HK-2 (cell line): Measurements from ENCODE around the gene ZNRF3.
"Not testable (repeated sequence)": the region's sequence is repeated elsewhere in the genome, so short reads cannot be mapped to it uniquely, and the experiment has no call there.

Source experiments
- DNase-seq: peaks from one replicate; pipeline ENCODE4 v3.0.0-alpha.2; 2018; ENCODE audit not compliant: unreplicated experiment

ZNRF3 gene

DNA sequence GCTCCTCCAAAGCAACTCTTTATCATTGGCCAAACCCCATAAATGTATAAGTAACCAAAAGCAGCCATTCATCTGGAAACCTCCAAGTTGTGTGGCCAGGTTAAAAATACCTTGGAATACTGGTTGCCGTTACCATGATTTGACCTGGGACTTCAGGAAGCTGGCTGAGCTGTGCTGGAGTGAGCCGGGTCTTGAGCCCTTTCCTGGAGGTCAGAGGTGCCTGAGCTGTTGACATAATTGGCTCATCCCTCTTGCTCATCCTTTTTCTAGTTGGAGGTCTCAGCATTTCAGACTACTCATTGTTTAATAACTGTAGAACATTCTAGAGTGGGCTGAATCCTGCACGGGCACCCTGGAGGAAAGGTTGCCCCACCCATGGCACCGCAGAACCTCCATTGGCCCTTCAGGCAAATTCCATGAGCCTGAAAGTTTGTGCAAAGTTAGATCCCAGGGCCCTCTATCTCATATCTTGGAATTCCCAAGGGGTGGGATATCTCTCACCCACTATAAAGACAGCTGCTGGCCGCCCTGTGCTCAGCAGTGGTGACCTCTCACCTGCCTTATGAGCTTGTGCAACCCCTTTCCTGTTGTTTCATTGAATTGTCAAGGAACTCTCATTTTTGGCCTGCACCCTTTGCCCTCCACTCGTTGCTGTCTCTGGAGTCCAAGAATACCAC, 101.2 kb downstream of the ZNRF3 start:
- DNase-seq, result no peak

DNA sequence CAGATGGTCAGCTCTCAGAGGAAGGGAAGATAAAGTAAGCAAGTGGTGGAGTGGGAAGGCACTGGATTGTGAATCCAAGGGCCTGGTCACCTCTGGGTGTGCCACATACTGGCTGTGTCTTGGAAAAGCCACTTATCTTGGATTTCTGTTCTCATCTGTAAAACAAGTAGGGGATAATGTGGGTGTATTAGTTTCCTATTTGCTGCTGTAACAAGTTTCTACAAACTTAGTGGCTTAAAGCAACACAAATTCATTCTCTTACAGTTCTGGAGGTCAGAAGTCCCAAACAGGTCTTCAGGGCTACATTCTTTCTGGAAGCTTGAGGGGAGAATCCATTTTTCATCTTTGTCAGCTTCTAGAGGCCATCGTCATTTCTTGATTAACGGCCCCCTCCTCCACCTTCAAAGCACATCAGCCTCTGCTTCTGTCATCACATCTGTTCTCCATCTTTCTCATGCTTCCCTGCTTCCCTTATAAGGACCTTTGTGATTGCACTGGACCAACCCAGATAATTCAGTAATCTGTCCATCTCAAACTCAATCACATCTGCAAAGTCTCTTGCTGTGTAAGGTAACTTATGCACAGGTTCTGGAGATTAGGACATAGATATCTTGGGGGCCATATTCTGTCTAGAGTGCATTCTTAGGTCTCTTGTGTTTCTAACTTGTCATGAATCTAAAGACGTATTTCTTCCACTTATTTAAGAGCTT, 102.4 kb downstream of the ZNRF3 start:
- DNase-seq, result no peak

DNA sequence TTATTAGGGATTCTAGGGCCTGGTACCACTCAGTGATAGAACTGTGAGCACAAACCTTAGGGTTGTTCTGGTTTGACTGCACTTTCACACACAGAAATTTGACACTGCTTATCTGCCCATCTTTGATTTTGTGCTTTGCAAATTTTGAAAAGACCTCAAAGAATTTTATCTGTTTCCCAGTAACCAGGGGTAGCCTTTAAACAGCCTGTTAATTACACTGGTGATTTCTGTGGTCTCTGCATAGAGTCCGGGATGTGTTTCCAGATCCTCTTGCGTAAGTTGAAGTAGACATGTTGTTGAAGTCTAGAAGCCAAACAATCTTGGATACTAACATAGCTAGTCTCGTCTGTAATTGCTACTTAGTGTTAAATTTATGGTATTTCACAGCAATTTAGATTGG, 103.0 kb downstream of the ZNRF3 start:
- DNase-seq, result no peak

DNA sequence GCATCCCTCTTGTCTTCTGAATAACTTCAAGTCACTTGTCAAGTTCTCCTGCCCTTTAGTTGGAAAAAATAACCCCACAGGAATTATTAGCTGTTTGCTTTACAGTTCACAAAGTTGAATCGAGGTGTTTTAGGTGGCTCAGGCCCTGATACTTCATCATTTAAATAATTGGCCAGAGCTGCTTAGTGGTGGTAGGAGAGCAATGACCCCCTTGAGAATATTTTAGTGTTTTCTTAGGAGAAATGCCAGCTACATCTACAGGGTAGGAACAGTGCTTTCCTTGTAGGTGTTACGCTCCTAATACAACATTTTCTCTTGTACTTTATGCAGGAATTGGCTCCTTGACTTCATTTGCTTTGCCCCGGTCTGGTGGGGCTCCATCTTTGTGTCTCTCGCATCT, 105.1 kb downstream of the ZNRF3 start:
- DNase-seq, result no peak

DNA sequence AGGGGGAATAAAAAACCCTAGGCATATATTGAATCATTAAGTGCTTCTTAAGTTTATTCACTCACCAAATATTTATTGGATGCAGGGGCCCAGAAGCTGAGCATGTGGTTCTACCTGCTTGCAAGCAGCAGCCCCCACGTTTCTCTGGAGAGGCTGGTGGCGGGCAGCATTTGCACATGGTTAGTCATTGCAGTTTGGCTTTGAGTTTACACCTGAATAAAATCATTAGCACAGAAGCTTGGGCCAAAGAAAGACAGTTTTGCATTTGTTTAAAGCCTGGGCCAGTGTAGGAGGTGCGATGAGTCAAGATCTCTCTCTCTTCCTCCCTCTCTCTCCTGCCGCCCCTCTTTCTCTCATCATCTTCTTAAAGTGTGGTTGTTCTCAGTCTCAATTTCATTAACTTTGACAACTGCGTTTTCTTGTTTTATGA, 105.7 kb downstream of the ZNRF3 start:
- no peak for DNase-seq

DNA sequence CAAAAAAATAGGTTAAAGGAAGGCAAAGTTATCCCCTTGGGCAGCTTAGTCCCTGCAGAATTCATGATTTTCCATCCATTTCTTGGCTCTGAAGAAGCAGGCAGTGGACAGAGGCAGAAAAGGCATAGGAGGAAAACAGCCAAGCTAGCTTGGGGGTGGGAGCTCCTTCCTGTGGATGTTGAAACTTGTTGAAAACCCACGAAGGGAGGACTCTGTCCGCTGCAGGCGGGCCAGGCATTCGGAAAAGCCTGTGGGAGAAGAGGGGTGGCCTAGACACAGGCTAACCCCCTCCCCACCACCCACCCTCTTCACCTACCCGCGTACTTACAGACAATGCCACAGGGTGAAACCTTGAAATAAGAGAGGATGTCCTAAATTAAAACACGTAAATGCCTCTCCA, 106.1 kb downstream of the ZNRF3 start:
- no peak for DNase-seq

DNA sequence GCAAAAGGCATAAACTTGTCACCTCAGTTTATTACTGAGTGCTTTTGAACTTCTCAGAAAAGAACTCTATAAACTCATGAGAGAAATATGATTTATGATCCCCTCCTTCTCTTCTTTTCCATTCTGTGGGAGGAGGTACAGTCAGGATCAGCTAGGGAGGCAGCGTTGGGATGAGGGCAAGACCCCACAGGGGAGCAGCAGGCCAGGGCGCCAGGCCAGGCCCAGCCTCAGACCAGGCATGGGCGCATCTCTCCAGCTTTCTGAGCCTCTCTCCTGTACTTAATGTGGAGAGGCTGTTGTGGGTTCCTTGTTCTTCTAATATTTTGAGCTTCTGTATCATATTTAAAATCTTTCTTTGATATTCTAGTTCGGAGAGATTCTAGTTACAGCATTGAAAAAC, 106.5 kb downstream of the ZNRF3 start:
- no peak for DNase-seq

DNA sequence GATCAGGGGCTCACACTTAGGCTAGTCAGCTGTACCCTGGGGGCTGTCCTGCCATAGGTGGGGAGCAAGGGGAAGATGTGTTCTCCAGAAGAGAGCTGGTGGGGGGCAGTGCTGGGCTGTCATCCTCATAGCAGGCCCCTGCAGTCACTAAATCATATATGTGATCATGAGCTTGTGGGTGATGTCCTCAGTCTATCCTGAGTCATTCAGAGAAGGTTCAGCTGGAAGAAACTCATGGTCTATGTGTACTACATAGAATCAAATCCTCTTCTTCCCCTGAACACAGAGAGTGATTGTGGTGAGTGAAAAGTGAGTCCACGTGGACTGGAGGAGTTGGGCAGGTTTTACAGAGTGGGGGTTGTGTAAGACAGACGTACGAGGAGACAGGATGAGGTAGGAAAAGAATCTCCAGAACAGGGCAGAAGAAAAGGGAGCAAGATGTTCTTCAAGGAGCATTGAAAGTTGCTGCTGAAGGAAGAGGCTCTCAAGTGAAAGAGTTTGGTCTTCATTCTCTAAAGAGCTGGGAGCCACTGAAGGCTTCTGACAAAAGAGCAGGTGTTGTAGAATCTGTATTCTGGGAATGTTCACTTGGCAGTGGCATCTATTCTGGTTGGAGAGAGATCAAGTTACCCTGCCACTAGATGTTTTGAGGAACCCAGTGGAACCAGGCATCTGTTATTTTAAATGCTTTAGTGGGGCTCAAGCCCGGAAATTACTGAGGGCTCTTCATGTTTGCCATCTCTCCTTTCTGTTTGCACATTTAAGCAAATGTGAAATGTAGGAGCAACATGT, 109.4 kb downstream of the ZNRF3 start:
- DNase-seq, result no peak

DNA sequence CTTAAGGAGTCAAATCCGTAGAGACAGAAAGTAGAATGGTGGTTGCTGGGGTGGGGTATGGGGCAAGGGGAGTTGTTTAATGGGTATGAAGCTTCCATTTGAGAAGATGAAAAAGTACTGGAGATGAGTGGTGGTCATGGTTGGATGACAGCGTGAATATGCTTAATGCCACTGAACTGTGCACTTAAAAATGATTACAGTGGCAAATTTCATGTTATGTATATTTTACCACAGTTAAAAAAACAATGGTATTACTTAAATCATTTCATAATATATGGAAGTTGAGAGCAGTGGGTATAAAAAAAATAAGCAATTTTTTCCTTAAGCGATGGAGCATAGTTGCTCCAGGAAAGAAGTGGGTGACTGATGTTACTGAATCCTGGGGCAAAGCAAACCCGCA, 111.2 kb downstream of the ZNRF3 start:
- no peak for DNase-seq

DNA sequence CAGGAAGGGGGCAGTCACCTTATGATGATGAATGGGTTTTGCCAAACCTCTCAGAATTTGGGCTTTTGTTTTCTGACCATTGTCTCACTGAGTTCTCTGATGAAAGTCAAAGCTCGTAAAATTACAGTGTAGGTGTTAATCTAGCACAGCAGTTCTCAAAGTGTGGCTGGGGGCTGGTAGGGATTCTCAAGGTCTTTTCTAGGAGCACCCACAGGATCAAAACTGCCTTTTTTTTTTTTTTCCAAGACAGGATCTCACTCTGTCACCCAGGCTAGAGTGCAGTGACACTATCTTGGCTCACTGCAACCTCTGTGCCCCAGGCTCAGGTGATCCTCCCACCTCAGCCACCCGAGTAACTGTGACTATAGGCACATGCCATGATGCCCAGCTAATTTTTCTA, 112.2 kb downstream of the ZNRF3 start:
- no peak for DNase-seq

DNA sequence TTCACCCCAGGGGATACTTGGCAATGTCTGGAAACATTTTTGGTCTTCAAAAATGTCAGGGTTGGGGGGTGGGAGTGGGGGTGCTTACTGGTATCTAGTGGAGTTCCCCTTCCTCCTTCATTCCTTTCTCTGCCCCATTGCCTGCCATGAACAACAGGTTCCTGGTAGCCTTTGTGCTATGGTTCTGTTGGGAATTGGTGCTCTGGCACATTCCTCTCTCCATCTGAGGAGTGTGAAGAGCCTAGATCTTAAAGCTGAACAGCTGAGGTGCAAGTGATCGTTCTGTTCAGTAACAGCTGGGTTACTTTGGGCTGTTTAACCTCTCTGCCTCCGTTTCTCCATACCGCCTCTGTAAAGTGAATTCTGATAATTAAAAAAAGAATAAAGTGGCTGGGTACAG, 114.0 kb downstream of the ZNRF3 start:
- DNase-seq, result no peak

DNA sequence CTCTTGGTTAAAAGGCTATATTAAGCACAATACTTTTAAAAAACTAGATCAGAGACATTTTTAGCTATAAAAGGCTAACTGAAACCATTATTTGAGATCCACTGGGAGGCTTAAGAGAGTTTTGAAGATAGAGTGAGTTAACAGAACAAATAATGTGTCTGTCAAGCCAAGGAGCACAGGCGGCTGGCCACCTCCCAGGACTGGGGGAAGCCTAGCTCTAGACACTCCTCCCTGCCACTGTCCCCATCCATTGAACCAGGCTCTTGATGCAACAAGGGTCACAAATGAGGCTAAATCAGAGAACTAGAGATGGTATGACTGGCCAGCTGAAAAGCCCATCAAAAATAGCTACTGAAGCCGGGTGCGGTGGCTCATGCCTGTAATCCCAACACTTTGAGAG, 115.3 kb downstream of the ZNRF3 start:
- no peak for DNase-seq

DNA sequence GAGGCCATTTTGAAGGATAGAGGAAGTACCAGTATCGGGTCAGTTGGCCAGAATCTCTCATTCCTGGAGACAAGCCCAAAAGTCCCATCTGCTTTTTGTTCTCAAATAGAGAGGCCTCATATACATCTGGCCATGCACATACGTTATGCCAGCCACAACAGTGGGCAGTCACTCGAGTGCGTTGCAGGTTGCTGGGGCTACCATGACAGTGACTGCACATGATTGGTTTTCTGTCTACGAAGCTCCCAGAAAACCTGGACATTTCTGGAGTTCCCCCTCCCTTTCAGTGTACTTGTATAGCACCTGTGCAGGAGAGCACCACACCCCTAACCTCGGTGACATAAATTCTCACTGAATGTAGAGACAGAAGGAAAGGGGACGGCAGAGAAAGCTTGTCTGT, 116.1 kb downstream of the ZNRF3 start:
- no peak for DNase-seq

DNA sequence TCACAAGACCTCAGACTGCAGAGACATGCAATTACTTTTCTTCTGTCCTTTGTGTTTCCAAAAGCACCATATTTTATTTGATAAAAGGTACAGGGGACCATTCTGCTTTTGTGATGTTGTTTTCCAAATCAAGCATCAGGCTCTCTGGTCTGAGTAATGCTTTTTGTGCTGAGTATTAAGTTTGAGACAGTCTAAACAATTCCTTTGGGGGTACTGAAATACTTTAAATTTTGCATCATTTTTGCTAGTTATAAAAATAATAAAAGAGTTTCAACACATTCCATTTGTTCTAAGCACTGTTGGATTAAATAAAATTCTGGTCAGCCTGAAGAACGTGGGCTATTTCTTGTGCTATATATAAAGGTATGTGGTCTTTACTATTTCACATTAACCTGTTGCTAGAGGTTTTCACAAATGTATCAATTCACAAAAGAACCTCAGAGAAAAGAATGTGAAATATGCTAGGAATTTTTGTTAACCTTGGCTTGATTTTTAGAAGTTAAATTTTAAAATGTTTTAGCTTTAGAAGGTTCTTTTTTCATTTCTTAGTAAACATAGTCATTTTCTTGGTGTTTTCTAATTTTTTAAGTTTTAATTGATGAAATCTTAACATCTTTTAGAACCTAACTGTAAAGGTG, 116.7 kb downstream of the ZNRF3 start:
- DNase-seq, result no peak

DNA sequence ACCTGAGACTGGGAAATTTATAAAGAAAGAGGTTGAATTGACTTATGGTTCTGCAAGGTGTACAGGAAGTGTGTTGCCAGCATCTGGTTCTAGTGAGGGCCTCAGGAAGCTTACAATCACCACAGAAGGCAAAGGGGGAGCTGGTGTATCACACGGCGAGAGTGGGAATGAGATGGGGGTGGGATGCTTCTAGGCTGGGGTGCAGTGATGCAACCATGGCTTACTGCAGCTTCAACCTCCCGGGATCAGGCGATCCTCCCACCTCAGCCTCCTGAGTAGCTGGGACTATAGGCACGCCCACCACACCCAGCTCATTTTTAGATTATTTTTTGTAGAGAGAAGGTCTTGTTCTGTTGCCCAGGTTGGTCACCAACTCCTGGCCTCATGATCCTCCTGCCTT, 117.3 kb downstream of the ZNRF3 start:
- no peak for DNase-seq

DNA sequence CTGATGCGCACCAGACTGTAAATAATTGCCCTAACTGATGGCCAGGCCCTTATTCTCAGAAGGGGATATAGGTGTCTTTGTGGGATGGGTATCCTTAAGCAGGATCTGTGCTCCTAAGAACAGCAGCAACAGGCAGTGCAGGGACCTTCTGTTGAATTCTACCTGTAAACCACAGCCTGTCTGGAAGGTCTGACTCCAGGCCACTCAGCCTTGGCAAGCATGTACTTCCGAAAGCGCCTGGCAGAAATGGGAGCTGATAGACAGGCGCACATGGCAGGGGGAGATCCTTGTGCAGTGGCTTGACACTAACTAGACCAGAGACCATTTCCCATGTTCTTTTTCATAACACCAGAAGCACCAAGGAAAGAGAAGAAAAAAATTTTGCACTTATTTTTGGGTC, 119.2 kb downstream of the ZNRF3 start:
- DNase-seq, result no peak

DNA sequence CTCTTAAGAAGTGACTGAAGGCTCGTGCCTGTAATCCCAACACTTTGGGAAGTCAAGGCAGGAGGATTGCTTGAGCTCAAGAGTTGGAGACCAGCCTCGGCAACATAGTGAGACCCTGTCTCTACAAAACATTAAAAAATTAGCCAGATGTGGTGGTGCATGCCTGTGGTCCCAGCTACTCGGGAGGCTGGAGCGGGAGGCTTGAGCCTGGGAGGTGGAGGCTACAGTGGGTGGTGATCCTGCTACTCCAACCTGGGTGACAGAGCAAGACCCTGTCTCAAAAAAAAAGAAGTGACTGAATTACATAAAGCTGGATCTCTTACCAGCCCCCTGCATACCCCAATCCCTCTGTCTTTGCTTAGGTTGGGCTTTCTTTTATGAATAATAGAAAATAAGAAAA, 120.2 kb downstream of the ZNRF3 start:
- no peak for DNase-seq

DNA sequence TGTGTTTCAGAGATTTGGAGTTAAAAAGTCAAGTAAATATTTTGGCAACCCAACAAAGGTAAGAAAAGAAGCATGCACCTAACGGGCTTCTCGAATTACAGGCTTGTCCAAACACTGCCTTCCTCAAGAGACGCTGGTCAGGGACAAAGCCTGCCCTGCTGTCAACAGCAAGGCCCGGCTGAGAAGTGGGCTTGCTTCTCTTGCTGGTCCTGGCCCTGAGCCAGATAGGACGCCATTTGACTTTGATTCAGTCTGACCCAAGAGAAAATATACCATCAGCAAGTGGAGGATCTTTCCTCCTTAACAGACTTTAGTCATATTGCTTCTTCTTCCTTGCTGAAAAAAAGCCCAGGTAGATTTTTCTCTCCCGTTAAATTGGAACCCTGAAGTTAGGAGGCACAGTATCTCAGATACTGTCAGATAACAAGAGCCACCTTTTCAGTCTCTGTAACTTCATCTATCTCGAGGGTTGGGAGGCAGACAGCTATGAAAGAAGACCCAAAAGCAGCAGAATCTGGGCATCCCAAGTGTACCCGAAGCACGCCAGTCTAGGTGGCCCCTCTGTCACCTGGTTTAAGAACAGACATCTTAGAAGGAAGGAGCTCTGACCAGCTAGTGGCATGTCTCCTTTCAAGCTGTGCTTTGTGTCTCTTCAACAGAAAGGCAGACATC, 120.7 kb downstream of the ZNRF3 start:
- DNase-seq, result no peak

DNA sequence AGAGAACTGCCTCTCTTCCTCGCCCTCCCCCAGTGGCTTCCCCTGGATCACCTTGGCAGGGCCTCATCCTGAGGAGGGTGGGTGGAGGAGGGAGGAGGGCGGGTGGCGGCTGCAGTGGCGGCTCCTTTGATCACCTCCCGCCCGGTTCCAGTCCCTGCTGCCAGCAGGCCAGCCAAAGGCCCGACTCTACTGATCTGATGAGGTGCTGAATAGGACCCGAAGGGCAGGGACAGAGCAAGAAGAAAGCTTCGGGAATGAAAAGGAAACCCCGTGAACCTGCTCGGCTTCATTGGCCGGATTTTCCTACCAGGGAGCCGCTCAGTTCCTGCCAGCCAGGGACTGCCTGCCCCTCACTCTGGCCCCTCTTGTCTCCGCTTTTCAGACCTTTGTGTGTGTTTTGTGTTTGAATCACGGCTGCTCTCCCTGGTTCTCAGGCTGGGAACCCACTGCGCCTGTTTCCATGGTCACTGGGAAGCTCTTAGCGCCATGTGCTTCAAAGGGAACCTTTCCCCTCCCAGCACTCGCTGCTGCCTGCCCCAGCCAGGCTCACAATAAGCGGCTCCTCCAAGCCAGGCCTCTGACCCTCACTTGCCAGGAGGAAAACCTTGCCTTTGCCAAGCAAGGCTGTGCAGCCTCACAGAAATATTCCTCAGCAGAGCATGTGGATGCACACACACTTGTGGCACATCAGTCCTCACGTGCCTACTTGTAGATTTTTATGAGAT, 121.4 kb downstream of the ZNRF3 start:
- DNase-seq, result peak; percentile 39

DNA sequence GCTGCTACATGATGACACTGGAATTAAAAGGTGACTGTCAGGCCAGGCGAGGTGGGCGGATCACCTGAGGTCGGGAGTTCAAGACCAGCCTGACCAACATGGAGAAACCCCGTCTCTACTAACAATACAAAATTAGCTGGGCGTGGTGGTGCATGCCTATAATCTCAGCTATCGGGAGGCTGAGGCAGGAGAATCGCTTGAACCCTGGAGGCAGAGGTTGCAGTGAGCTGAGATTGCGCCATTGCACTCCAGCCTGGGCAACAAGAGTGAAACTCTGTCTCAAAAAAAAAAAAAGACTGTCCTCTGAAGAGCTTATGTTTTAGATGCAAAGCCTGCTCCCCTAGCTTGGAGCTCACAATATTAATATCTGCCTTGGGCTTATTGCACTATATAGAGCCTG, 122.4 kb downstream of the ZNRF3 start:
- not testable (repeated sequence) for DNase-seq

DNA sequence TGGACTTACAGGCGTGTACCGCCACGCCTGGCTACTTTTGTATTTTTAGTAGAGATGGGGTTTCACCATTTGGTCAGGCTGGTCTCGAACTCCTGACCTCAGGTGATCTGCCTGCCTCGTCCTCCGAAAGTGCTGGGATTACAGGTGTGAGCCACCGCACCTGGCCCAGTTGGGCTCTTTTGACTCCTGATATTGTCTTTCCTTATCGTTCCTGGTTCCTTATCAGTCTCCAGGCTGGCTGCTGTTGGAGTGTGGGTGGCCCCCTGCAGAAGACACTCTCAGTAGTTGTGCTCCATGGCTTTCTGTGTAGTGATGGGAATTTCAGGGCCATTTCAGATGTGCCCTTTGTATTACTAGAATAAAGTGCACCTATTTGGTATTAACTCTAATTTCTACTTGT, 123.0 kb downstream of the ZNRF3 start:
- no peak for DNase-seq
